WERI-Rb-1 (cell line): Measurements from ENCODE around the gene RBMS1.

ENCODE experiments used
- DNase-seq: peaks from one replicate; pipeline ENCODE4 v3.0.0-alpha.2; 2020
- H3K27ac ChIP-seq: fragments of 250-450 bp; sonication (Bioruptor Pico); 2 replicates; pipeline ENCODE4 v1.5.1; 2020; ENCODE audit warnings: mild to moderate bottlenecking, moderate library complexity
- H3K27me3 ChIP-seq: fragments of 250-450 bp; sonication (Bioruptor Pico); 2 replicates; pipeline ENCODE4 v1.5.1; 2021; ENCODE audit warnings: mild to moderate bottlenecking, low read depth, moderate library complexity; ENCODE audit not compliant: insufficient read depth, severe bottlenecking
- H3K36me3 ChIP-seq: fragments of 250-450 bp; sonication (Bioruptor Pico); 2 replicates; pipeline ENCODE4 v1.5.1; 2020; ENCODE audit warnings: mild to moderate bottlenecking, moderate library complexity
- H3K4me3 ChIP-seq: 2 replicates; pipeline ENCODE4 v1.5.1; 2011; ENCODE audit warnings: low read depth, mild to moderate bottlenecking, control low read depth, low read length
- H3K9me3 ChIP-seq: fragments of 250-450 bp; sonication (Bioruptor Pico); 2 replicates; pipeline ENCODE4 v1.5.1; 2021; ENCODE audit warnings: mild to moderate bottlenecking, moderate library complexity; ENCODE audit not compliant: severe bottlenecking
- TF ChIP-seq, protein P1 (sequence below): IDR thresholded peaks from 2 replicates; pipeline ENCODE4 v1.5.1; 2011; ENCODE audit warnings: low read depth, mild to moderate bottlenecking, control low read depth, inconsistent platforms, low read length

The RBMS1 gene

DNA sequence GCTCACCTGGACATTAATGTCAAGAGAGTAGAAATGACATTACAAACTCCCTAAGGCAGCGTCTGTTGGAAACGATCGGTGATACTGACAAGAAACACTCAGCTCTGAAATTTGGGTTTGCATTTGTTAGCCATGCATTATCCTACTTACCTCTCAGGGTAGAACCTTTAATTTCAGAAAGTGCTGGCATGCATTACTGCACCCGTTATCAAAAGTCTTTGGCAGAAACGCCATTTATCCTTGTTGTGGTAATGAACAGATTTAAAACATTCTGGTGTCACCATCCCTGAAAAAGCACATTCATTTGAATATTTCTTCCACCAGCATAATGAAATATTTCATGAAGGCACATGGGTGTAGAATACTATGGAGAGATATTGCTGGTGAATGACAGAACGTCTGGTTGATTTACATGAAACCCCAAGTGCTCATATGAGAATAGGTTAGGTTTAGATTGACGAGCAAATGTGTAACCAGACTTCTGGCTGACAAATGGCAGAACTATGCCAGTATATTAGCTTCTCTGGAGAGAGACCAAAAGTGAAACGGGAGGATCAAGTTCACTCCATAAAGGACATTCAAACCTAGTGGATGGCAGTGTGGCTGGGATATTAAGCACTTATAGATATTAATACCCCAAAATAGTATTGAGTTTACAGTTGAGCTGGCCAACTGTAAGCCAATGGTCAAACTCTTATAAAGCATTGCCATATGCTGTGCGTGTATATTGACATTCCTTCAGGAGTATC is 240.0 kb downstream of the RBMS1 start:
- Histone ChIP-seq H3K27me3 (no peaks in the 10 kb centered on the region), H3K4me3 (no peak overlapping the region), H3K36me3 (no peaks in the 10 kb centered on the region), H3K27ac (no peak overlapping the region), H3K9me3 (no peaks in the 10 kb centered on the region)
- TF ChIP-seq, protein P1, sequence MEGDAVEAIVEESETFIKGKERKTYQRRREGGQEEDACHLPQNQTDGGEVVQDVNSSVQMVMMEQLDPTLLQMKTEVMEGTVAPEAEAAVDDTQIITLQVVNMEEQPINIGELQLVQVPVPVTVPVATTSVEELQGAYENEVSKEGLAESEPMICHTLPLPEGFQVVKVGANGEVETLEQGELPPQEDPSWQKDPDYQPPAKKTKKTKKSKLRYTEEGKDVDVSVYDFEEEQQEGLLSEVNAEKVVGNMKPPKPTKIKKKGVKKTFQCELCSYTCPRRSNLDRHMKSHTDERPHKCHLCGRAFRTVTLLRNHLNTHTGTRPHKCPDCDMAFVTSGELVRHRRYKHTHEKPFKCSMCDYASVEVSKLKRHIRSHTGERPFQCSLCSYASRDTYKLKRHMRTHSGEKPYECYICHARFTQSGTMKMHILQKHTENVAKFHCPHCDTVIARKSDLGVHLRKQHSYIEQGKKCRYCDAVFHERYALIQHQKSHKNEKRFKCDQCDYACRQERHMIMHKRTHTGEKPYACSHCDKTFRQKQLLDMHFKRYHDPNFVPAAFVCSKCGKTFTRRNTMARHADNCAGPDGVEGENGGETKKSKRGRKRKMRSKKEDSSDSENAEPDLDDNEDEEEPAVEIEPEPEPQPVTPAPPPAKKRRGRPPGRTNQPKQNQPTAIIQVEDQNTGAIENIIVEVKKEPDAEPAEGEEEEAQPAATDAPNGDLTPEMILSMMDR = no peak
- no peak for DNase-seq

DNA sequence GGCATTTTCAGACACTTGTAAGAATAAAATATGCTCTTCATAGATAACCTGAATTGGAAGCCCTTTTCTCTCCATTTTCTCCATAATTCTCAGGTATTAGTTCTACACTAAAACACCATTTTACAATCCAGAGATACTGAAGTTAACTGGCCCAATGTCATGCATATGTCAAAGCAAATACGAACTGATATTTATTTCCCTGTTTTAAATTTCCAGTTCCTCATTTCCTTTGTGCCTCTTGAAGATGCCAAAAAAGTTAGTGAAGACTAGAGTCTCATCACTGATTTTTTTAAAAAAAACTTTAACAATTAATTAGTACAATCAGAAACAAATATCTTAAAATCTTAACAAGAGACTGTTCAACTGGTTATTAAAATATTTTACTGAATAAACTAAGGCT is 240.7 kb downstream of the RBMS1 start:
- H3K36me3 ChIP-seq = no peaks in the 10 kb centered on the region

DNA sequence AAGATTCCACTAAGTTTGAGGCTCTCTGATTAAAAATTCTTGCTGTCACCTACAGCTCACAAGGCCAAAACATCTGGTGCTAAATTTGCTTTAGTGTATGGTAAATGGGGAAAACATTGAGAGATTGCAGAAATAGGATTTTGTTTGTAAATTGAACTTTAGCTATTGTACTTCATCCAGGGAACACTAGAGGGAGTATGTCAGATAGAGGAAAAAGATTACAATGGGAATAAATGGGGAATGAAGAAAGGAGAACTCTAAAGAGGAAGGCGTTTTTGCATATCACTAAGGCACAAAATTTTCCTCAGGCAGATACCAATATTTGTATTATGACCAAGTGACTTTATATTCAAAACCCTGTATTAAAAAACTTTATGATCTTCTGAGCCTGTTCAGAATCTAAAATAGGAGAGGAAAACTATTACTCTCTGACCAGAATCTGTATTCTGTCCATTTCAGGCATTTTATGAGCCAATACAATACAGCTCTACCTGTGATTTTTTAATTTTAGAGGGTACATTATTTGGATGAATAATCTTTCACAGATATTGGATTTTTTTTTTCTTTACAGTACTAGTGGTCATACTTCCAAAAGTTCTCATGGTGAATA is 241.2 kb downstream of the RBMS1 start:
- no peaks in the 10 kb centered on the region for H3K9me3 ChIP-seq
- H3K27ac ChIP-seq = no peak overlapping the region
- no peaks in the 10 kb centered on the region for H3K36me3 ChIP-seq
- no peak for DNase-seq
- TF ChIP-seq, protein P1 = 0 out of 2 replicates have a peak, but pooled peaks have one; percentile 21
- H3K4me3 ChIP-seq = no peak overlapping the region
- H3K27me3 ChIP-seq = no peaks in the 10 kb centered on the region

More for the DNA sequence above, 240.7 kb downstream of the RBMS1 start:
- Histone ChIP-seq H3K4me3 (no peak overlapping the region), H3K9me3 (no peaks in the 10 kb centered on the region), H3K27me3 (no peaks in the 10 kb centered on the region), H3K27ac (no peak overlapping the region)
- TF ChIP-seq, protein P1 = no peak
- DNase-seq = no peak

DNA sequence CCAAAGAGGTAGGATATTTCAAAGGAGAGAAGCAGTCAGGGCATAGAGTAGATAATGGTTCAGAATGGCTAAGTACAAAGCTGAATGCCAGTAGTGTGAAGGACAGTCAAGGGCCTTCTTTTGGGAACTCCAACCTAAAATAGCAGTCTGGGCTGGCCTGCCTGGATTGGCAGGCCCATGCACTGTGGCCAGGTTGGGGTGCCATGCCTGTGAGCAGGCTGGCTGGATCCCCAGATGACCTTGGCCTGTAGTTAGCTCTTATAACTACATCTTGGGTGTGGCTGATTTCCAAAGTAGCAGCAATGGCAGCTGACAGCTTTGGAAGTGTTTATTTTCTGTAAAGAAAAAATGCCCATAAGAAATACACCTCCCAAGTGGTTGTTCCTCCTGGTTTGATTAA is 242.0 kb downstream of the RBMS1 start:
- Histone ChIP-seq H3K9me3 (no peaks in the 10 kb centered on the region), H3K4me3 (no peak overlapping the region), H3K27me3 (no peaks in the 10 kb centered on the region), H3K36me3 (no peaks in the 10 kb centered on the region), H3K27ac (no peak overlapping the region)
- DNase-seq = no peak
- TF ChIP-seq, protein P1 = no peak

DNA sequence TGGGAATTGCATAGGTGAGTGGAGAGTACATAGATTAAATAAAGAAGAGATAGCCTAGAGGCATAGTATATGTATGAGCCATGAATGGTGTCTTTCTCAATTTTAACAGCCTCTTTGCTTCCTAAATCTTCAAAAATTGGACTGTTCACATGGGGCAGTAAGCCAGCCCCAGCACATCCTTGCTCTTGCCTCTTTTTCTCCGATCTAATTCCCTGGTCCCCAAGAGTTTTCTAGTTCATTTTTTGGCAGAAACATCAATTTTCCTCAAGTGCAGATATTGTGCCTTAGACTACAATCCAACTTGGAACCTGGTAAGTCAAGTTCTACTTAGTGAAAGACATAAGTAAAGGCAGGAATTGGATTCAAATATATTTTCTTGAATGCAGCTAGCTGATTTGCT is 243.7 kb downstream of the RBMS1 start:
- Histone ChIP-seq H3K4me3 (no peak overlapping the region), H3K9me3 (no peaks in the 10 kb centered on the region), H3K36me3 (no peaks in the 10 kb centered on the region), H3K27me3 (no peaks in the 10 kb centered on the region), H3K27ac (no peak overlapping the region)
- no peak for DNase-seq
- TF ChIP-seq, protein P1 = no peak
